CD4-positive, alpha-beta T cell treated with Interleukin-17A for 1 hour (primary cell): ENCODE measurements around the gene RELB.
"Not testable (repeated sequence)": the region's sequence is repeated elsewhere in the genome, so short reads cannot be mapped to it uniquely, and the experiment has no call there.

Experiments
- DNase-seq: peaks from one replicate; pipeline ENCODE4 v3.0.0-alpha.2; 2020

The RELB gene

DNA sequence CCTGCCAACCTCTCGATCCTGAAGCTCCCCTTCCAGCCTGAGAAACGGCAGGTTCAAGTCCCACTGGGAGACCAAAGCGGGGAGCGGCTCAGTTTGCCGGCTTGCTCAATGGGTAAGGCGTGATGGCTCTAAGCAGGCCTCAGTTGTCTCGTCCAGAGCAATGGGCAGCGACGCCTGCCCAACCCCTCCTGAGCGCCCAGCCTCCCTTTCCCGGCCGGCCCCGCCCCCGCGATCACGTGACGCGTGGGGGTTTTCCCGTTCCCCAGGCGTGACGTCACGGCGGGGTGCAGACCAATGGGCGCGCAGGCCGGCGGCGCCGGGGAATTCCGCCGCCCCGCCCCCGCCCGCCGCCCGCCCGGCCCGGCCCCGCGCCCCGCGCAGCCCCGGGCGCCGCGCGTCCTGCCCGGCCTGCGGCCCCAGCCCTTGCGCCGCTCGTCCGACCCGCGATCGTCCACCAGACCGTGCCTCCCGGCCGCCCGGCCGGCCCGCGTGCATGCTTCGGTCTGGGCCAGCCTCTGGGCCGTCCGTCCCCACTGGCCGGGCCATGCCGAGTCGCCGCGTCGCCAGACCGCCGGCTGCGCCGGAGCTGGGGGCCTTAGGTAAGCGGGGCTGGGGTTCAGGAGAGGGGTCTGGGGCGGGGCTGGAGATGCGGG is at the start of gene RELB:
RELB (plus strand) TSS at position 378 of the 653 bp plus-strand sequence; CDS start at position 494, 116 bp downstream.
- peak; percentile 96 for DNase-seq

DNA sequence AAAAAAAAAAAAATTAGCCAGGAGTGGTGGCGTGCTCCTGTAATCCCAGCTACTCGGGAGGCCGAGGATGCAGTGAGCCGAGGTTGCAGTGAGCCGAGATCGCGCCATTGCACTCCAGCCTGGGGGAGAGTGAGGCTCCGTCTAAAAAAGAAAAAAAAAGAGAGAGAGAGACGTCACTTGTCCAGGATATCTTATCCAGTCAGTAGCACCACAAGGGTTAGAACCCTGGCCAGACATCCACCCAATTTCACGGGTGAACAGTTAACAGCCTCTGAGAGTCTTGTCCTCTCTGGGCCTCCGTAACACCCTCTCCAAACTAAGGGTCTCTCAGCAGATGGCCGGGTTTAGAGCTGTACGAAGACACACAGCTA is 47.0 kb upstream of the RELB start:
- DNase-seq = no peak

- peak; percentile 97 for DNase-seq
Observed at GRCh38 chr19:44954649-44955504, 46.4 kb upstream of the RELB start, which contains the start of gene CLPTM1. Gene CLPTM1 (plus strand): TSS chr19:44955380. CDS start chr19:44955396, 16 bp downstream.

- DNase-seq = no peak
Observed at GRCh38 chr19:44955505-44956439, 45.5 kb upstream of the RELB start.

DNA sequence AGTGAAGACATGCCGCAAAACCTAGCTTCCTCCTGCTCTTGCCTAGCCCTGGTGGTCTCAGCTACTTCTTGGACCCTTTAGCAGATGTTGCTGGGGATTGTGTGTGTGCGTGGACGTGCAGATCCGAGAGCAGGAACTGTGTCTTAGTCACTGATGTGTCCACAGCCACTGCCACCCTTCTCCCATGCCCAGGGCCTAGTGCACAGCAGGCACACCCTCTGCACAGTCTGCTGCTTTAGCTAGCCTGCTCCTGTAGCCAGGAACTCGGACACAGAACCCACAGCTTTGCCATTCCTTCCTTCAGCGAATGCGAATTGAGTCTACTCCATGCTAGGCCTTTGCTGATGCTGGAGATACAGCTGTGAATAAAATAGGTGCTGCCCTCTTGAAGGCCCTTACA is 43.7 kb upstream of the RELB start:
- DNase-seq = no peak

- DNase-seq = no peak
Observed at GRCh38 chr19:44958090-44958489, 43.2 kb upstream of the RELB start.

DNA sequence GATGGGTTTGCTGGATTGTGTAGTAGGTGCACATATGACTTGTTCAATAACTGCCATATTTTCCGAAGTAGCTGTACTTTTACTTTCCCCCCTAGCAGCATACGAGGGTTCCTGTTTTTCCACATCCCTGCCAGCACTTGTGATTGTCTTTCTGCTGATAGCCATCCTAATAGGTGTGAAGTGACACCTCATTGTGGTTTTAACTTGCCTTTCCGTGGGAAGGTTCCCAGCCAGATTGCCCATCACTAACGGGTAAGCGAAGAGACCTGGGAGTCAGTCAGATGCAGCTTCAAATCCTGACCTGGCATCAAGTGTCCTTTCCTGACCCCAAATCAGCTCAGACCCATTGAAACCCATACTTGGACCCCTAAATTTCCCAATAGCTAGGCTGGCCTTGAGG is 41.6 kb upstream of the RELB start:
- DNase-seq = no peak

DNA sequence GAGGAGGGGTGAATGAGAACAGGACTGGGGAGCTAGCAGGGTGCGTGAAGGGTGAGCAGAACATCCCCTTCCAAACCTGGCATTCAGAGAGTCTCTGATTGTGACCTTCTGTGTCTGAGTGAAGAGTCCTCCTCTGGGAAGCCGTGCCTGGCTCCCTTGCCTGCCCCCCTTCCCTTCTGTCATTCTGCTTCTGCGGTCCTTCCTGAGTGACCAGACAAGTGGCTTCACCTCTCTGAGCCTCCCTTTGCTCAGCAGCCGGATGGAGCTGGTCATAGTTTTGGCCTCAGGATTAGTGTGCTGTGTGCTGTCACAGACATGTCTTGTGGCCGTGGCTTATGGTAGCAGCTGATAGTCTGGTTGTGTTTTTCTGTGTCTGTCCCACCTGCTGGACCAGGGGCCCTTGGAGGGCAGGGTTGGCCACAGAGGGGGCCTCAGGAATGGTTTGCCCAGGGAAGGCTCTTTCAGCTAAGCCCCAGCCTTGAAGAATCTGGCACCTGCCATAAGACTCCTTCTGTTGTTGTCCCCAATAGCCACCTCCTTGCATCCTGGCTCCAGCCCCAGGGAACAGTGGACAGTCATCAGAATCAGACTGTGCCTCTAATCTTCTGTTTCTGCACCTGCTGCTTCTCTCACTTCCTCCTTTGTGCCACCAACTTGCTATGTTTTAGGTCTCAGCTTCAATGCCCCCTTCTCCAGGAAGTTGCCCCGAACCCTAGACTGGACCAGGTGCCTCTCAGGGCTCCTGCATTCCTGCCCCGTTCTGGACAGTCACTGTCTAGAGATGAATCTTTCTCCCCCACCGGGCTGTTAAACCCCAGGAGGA is 40.1 kb upstream of the RELB start:
- DNase-seq = no peak

GRCh38 chr19:44961821-44962220 is 39.4 kb upstream of the RELB start:
- DNase-seq = no peak

DNA sequence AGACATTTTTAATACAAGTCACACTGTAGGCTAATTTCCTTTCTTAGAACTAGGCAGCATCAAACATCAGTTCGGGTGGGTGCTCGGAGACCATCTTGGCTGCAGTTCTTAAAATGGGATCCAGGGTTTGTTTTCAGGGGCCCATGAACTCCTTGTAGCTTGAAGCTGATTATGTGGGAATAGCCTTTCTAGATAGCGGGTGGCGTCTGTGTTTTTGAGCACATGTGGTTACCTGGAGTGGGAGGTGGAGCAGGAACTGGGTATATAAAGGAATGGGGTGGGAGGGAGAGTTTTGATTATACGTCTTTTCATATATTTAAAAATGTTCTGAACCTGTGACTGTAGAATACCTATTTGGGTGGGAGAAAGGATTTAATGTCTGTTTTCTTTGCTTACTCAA is 33.1 kb upstream of the RELB start:
- no peak for DNase-seq

DNA sequence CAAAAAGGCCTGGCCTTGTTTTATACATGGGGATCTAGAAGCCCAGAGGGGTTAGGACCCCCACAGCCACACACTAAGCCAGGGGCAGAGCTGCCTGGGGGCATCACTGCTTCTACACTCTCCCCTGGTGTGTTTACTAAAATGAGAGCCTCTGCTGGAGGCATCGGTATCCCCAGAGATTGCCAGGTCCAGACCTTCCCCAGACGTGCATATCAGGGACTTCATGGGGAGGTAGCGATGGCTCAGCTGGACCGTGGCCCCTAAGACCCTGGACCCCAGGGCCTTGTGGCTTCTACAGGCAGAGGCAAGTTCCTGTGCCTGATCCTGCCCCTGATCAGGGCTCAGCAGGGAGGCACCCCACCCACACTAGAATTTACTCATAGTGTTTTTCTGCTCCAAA is 32.6 kb upstream of the RELB start:
- no peak for DNase-seq

- no peak for DNase-seq
Observed at GRCh38 chr19:44969437-44969836, 31.8 kb upstream of the RELB start.

DNA sequence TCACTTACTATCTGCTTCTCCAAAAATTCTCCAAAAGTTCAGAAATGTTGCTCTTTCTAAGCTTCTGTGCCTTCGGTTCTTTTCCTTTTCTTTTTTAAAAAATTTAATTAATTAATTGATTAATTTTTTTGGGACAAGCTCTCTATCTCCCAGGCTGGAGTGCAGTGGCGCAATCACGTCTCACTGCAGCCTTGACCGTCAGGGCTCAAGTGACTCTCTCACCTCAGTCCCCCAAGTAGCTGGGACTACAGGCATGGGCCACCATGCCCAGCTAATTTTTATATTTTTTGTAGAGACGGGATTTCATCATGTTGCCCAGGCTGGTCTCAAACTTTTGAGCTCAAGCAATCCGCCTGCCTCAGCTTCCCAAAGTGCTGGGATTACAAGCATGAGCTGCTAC is 29.8 kb upstream of the RELB start:
- not testable (repeated sequence) for DNase-seq

- no peak for DNase-seq
Observed at GRCh38 chr19:44972802-44973201, 28.5 kb upstream of the RELB start.

GRCh38 chr19:44973982-44974735 is 27.1 kb upstream of the RELB start:
- no peak for DNase-seq

DNA sequence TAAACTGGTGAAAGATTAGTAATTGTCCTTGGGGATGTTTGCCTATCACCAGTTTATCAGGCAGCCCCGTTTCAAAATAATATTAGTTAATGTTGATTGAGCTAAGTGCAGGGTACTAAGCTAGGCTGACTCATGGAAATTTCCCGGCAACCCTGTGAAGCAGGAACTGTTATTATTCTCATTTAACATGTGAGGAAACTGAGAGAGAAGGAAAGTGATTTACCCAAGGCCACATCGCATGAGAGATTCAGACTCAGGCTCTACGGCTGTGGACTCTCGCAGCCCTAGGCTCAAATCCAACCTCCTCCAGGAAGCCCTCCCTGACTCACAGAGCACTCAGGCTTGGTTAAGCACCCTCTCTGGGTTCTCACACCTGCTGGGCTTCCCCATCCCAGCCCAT is 26.4 kb upstream of the RELB start:
- DNase-seq = no peak

DNA sequence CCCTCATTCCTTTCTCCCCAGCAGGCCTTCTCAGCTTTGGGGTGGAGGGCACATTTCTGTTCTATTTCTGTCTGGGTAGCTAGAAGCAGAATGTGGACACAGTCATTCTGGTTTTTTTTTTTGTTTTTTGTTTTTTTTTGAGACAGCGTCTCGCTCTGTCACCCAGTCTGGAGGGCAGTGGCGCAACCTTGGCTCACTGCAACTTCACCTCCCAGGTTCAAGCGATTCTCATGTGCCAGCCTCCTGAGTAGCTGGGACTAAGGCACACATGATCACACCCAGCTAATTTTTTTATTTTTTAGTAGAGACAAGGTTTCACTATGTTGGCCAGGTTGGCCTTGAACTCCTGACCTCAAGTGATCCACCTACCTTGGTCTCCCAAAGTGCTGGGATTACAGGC is 25.8 kb upstream of the RELB start:
- no peak for DNase-seq

GRCh38 chr19:44984005-44984404 is 17.3 kb upstream of the RELB start:
- no peak for DNase-seq

GRCh38 chr19:44985445-44985844 is 15.8 kb upstream of the RELB start:
- no peak for DNase-seq

DNA sequence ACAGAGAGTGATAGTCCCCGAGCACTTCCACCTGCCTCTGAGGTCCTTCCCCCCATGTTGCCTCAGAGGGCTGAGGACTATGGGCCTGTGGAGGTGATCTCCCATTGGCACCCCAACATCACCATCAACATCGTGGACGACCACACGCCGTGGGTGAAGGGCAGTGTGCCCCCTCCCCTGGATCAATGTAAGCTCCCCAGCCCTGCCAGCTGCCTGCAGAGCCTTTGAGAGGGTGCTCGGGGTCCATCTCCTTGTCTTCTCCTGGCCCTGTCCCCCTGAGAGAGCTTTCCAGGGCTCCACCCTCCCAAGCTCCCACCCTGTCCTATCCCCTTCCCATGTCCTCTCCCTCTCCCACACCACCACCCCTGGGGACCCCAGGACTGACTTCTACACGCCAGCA is 14.9 kb upstream of the RELB start:
- no peak for DNase-seq

GRCh38 chr19:44987148-44987675 is 14.1 kb upstream of the RELB start:
- no peak for DNase-seq
